NCI-H748 treated with DMSO at 0.1 percent for 48 hours (cell line): Measurements from ENCODE around the gene FILIP1L.

Experiments
- DNase-seq: peaks from one replicate; lab custom pipeline; 2025; lab: John Stamatoyannopoulos, UW

Gene FILIP1L

DNA sequence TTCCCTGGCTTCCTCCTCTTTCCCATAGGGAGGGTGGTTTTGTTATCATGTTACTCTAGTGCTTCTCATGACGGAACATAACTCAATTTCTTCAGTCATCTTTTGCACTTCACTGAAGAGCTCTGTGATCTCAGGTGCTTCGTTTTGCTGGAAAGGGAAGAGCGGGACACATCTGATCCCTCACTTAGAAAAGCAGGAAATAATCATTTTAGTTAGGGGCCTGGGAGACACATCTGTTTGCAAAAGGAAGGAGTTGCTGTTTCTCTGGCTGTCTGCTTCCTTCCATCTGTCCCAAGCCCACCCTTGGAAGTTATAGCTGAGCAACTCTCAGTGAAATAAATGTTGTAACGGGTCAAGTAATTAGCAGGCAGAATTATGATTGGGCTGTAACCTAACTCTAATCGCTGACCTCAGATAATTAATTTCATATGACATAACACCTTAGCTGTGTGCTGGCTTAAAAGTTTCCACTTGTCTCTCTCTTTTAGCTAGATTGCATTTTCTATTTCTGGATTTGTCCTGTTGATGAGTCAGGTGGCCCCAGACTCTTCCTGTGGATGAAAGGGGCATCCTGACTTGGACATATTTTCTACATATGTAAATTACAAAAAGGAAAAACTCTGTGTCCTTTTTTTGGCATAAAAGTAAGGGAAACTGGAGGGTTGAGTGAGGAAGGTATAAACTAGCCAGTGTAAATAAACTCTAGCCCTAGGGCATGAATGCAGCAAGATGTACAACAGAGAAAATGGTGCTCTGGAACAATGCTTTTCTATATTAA lies 11.0 kb upstream of the FILIP1L start:
- no peak for DNase-seq

DNA sequence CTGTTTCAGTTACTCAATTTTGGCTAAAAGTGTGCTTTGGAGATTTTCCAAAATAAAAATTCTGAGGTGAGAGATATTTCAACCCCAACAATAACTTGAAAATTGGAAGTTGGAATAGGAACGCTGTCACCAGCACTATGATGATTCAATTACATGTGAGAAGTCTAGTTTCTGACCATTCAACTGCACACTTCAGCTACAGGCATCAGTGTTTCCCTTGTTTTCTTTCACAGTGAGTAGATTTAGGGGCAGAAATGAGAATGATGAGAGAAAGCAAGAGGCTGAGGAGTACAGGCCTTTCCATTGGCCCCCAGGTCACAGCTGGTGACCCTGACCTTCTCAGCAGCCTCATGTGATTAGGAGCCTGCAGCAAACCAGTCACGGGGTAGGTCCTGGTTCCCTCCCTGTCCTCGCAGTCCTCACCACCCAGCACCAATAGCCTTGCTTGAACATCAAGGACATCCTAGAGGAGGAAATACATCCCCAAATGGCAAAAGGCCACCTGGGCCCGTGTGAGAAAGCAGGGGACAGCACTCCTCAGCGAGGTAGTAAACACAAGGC lies 10.0 kb upstream of the FILIP1L start:
- no peak for DNase-seq

DNA sequence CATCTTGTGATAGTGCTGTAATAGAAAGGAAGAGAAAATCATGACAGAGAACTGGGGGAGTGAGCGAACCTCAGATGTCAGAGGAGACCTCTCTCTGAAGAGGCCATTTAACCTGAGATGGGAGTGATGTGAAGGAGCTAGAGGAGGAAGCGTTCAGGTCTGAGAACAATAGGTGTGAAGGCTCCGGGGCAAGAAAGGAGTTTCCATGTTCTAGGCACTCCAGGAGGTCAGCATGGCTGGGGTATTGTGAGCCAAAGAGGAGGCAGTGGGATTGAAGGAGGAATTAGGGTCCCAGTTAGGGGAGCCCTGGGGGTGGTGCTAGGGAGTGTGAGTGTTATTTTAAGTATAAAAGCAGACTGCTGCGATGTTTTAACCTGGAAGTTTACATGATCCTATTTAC lies 8.8 kb upstream of the FILIP1L start:
- DNase-seq = no peak

DNA sequence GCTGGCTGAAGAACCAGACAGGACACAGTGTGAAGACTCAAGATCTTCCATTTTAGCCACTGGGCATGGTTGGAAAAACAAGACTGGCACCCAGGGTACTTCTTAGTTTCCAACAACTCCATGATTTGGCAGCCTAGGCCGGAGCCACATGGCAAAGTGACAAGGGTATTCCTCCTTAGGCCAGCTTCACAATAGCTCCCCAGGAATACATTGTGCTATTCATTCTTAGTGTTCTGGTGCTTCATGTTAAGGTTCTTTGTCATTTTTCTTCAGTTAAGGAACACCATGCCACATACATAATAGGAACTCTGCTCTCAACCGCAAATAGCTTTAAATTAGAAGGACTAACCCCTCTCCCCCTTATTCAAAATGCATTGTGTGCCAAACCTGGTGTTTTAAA lies 8.0 kb upstream of the FILIP1L start:
- DNase-seq = no peak

DNA sequence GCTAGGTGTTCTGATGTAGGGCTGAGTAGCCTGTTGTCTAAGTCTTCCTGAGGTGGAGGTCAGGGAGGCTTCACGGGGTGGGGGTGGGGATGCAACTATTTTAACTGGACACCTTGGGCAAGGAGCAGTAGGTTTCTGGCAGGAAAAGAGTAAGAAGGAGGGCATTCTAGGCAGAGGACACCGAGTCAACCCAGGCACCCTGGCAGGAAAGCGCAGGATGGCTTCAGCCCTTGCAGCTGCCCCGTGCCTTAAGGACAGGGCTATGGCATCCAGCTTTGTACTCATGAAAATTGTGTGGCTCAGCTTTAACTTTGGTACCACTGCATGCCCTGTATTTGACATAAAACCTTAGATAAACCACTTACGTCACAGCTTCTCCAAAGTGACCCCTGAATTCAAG lies 6.4 kb upstream of the FILIP1L start:
- no peak for DNase-seq

DNA sequence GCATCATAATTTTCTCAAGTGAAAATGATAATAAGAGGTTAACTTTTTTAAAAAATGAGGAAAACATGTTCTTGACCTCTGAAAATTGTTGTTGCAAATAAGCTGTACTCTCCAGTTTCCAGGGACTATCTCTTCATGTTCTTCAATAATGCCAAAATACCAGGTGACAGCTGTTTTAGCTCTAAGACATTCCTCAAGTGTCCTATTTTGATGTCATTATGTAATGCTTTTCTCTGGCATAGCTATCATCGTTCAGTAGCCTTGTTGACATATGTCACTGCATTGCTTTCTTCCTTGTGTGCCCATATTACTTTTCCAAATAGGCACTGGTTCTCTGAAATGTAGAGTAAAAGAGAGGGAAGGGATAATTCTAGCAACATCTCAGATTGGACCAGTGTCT lies 5.7 kb upstream of the FILIP1L start:
- no peak for DNase-seq

DNA sequence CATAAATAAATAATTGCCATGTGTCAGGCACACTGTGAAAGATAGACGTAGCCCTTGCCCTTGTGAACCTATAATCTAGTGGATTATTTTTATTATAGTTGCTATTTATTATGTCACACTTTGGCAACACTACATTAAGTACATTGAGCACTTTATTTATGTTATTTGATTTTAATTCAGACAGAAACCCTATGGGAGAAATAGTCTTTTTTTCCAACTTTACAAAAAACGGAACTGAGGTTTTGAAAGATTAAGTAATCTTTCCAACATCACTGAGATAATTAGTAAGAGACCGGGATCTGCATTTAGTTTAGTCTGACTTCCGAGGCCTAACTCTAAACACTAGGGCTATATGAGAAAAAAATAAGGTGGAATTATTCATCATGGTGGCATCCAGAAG lies 2.8 kb upstream of the FILIP1L start:
- DNase-seq = no peak

DNA sequence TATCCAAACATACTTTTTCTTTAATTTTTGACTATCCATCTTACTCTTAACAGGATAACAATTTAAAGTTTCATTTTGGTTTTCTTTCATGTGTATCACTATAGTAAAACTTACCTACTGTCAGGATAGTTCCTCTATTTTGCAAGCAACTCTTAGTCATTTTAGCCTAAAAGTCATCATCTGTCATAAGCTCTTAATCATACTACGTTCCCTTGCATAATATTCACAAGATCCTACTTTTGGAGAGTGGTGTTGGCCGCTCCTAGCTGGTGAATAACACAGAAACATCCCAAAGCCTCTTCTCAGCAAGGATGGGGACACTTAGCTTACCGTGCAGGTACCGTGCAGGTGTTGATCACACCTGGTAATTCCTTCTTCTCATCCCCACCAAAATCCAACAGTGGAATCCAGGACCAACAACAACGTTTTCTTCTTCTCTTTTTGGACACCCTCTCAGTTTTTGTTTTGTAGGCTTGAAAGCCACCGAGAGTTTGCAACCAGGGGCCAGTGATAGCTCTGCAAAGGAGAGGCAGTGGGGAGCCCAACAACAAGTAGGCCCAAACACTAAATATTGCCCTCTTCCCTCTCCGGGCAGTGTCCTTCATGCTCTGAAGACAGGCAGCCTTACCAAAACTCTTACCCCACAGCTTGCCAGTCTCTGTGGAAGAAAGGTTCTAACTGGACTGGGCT lies 433 bp downstream of the FILIP1L start:
- no peak for DNase-seq

DNA sequence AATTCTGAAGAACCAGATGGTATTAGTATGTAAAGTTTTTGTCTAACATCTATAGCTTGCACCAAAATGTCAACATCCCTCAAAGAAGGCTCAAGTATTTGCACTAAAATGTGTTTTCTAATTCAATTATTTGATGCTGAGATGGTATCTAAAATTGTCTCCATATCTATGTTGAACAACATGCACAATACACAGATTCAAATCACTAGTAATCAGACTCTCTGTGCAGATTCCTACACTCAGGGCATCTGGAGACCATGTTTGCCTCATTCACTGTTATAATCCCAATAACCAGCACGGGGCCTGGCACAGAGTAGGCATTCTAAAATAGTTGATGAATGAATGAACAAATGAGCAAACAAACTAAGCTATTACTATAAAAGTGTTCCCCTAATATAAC lies 2.6 kb downstream of the FILIP1L start:
- no peak for DNase-seq

DNA sequence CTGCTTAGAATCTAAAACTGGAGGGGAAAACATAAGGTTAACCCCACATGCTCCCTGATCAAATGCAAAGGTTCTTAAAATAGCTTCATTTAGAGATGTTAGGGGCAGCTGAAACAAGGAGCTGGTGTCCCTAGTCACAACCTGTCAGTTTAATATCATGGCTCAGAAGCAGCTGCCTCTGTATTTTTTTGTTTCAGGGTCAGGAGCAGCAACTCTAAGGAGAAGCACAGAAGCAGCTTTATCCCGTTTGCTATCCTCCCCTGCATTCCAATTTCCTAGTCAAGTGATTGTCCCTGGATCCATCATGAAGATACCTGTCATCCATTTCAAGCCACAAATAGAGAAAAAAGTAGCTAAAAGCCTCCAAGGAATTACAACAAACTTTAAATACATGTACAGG lies 4.1 kb downstream of the FILIP1L start:
- DNase-seq = no peak

DNA sequence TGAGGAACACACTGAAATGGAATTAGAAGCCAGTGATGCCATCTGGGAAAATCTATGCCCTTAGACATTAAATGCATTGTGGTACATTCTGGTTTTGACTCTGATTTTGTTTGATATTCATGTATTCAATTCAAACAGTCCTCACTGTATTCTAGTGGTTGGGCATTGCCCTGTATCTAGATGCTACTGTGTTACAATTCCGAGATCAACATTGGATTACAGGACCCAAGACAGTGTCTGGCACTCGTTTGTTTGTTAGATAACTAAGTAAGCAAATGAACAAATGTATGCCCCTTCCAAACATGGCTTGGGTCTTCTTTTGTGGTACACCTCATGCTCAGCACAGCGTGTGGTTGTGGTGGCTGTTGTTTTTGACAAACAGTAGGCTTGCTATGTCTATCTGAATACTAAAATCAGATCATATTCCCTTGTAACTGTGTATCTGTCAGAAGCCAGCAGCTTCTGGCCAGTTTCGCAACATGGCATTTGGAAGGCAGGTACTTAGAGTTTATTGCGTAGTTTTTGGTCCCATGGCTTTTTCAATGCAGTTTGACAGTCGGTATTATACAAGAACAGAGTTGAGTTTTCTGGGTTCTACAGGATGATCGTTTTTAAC lies 5.7 kb downstream of the FILIP1L start:
- no peak for DNase-seq

DNA sequence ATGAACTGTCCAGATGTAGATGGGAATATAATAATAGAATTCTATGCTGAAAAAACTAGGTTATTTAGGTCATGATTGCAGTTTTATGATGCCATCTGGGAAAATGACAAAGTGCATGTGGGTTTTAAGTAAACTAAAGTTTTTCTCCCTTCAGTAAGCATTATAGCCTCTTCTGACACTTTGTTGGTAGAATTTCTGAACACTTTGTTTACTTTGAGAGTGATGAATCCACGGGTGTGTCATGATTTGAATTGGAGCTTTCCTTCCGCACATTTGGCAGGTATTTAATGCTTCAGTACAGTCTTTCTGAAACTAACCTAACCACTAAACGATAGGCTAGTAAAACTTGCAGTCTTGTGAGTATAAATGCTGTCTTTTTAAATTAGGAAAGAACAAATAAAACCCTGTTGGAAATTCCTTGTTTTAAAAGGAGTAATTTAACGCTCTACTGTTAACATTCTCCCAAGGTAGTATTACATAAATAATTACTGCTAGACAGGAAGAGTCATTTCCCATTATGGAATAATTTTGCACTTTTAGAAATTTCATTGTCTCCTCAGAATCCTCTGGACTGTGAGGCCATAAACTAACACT lies 7.0 kb downstream of the FILIP1L start:
- no peak for DNase-seq

DNA sequence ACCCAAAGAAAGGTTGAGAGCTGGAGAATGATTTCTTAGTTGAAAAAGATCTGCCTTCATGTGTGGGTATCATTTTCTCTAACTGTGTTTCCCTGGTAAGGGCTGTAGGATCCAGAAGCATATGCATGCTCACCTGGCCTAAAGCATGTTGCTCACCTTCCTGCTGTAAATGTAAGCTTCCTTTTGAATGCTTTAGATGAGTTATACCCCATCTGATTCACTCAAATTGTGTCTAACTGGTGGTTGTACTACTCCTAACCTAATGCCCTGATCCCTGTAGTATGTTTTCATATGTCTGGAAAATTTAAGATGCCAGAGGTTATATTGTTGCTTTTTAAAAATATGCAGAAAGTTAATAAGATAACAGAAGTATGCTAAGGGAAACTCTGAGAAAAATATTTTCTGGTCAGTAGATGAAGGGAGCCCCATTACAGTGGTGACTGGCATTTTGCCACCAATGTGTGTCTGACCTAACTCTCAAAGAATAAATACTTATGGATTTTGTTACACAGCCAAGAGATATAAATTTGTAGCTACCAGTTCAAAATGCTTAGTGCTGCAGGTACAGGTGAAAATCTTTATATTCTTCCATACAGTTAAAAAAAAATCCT lies 7.7 kb downstream of the FILIP1L start:
- DNase-seq = no peak

DNA sequence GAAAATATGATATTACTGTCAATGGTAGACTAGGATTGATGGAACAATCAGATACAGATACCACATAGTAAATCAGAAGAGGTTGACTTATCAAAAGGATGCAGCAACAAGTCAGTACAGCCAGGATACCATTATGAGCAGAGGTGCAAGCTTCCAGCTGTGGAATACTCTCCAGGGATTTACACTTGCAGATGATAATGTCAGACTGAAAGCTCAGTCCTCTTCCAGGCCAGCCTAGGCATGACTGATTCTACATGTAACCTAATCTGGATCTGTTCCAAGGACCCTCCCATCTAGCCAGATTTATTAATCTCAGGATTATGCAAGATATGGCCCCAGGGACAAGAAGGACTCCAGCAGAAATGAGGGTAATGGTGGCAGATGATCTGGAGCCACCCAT lies 8.2 kb downstream of the FILIP1L start:
- DNase-seq = no peak

DNA sequence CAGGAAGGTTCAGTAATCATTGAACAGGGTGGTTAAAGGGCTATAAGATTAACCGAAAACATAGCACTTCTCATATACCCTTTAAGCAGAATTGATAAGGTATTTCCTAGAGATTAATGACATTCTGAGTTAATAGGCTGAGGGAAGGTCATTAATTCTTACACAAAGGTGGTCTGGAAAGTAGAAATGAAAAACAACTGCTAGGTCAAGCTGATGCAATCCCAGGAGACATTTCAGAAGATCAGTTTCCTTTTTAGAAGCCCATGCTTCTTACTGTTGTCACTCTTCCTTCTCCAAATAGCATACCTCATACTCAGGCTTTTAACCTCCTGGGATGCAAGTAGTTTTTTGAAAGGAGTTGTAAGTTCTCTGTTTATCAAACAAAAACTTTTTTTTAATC lies 8.8 kb downstream of the FILIP1L start:
- no peak for DNase-seq

DNA sequence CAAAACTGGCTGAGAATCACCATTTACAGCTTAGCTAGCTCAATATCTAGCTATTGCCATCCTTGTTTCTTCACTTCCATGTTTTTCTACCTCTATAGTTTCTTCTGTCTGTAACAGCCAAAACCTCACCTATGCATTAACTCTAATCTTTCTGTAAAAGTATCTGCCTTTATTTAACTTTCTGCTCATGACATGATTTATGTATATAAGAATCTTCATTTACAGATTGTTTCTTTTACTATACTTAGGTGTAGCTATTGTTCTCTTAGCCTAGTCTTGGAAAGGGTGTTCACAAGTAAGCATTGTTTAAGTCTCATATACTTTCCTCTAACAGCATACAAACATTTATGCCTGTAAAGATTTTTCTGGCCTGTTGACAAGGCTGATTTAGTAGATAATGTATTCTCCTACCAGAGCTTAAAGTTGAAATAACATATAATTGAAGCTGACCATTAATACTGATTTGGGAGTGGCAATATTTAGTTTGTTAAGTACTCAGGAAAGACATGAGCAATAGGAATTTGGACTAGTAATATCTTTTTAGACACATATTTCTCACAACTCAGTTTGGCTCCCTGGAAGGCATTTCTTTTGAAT lies 9.4 kb downstream of the FILIP1L start:
- no peak for DNase-seq

DNA sequence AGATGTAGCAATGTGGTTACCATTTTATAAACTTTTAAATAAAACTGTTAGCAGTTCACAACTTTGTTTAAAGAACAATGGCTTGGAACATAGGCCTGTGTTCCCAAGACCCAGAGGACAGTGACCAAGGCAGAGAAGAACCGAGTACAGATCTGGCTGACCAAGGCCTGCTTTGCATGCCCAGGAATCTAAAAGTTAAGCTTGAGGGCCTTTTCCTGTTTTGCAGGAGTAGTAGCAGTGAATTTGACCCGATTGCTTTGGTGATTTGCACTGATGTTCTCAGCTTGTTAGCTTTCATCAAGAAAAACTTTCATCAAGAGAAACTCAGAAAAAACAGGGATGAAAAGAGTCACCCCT lies 9.9 kb downstream of the FILIP1L start:
- no peak for DNase-seq

DNA sequence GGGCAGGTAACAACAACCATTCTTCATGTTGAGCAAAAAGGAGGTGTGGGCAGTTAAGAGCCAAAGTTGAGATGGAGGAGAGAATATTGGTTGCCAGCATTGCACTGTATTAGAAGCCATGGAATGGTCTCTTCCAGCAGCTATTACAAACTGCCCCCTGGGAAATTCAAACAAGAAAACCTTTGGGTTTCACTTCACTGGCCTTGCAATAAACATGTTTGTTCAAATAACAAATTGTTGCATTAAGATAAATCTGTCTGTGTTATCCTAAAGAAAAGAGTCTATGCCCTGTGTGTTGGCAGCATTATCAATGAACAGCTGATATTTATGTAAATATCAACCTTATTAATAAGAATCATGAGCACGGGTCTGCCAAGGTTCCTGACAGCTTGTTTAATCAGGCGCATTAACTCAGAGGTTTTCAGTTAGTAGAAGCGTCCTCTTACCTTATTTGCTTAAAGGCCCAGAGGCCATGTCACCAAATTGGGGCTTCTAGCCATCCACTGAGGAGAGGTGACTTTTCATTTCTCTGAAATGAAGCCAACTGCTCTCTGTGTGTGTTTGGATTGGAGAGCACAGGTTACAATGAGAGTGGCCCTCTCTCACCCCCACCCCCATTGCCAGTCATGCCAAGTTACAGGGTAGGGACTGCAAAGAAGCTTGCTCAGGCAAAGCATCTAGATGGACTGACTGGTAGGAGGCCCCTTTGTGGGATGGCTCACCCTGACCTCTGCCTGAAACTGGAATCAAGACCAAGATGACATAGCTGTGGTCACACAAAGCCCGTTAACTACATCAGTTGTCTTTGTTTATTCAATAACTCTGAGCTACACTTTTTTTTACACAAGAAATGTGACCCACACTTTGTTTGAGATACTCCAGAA lies 10.5 kb downstream of the FILIP1L start:
- DNase-seq = no peak

DNA sequence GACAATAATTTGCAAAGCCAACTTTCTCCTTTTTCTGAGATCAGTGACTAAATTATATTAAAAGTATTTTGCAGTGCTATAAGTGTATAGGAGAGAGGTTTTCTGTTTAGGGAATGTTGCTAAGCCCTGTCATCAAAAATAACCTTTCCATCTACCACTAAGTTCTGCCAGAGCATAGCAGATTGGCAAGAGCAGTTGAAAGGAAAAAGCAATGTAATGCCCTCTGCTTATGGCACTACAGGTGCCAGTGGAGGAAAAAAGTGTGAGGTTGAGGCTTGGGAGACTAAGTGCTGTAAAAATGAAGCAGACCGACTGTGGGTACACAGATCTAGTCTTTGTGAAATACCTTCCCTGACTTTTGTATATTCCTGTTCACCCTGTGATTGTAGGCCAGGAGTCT lies 11.5 kb downstream of the FILIP1L start:
- no peak for DNase-seq

DNA sequence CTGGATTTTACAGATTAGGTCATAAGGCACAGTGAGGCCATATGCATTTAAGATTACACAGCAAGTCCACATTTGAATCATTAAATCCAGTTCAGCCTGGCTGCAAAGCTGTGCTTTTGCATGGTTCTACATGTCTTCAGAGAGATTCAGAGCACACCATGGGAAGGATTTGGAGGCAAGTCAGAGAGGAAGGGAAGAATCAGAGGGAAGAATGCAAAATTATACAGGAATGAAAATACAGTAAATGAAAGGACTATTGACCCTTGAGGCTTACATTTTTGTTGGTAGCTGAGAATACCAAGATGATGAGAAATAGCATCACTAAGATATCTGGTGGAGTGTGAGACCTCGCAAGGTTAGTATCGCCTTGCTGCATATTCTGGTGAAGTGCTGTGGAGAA lies 13.9 kb downstream of the FILIP1L start:
- no peak for DNase-seq

DNA sequence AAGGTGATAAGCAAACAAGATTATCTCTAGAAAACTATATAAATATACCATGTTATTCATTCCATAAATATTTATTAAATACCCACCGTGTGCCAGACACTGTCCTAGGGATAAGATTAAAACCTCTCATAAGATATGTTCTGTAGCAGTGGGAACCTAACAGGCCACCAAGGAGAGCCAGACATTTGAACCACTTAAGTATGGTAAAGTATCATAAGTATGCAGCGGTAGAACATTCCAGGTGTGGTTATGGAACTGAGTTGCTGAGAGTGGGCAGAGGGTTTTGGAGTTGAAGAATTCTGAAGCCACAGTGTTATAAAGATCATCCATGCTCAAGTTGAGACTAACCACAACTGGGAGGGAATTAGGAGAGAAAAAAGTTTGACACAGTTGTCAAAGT lies 14.7 kb downstream of the FILIP1L start:
- DNase-seq = no peak
